IPS-18a (cell line): ENCODE results near the gene FBXO34.

Experiments used
- H3K27ac ChIP-seq: one replicate; pipeline ENCODE4 v1.5.1; 2013; ENCODE audit warnings: low read length
- H3K27me3 ChIP-seq: one replicate; pipeline ENCODE4 v1.6.1; 2013; ENCODE audit warnings: mild to moderate bottlenecking, low read length; ENCODE audit not compliant: control insufficient read depth, insufficient read depth
- H3K36me3 ChIP-seq: one replicate; pipeline ENCODE4 v1.6.1; 2013; ENCODE audit warnings: low read depth, low read length; ENCODE audit not compliant: control insufficient read depth
- H3K4me1 ChIP-seq: one replicate; pipeline ENCODE4 v1.6.1; 2013; ENCODE audit warnings: low read depth, low read length; ENCODE audit not compliant: control insufficient read depth
- H3K4me3 ChIP-seq: one replicate; pipeline ENCODE4 v1.5.1; 2013; ENCODE audit warnings: low read length
- H3K9ac ChIP-seq: one replicate; pipeline ENCODE4 v1.6.1; 2013; ENCODE audit warnings: mild to moderate bottlenecking, low read length, moderate library complexity
- H3K9me3 ChIP-seq: one replicate; pipeline ENCODE4 v1.6.1; 2013; ENCODE audit warnings: low read depth, low read length; ENCODE audit not compliant: control insufficient read depth

FBXO34 gene

GRCh38 chr14:55274146-55274545, 2.9 kb downstream of the FBXO34 start:
- Histone ChIP-seq H3K9me3 (no peaks in the 10 kb centered on the region), H3K9ac (no peak overlapping the region), H3K4me3 (no peak overlapping the region), H3K27ac (no peak overlapping the region), H3K27me3 (peaks cover 8% of the 10 kb centered on the region), H3K36me3 (no peaks in the 10 kb centered on the region), H3K4me1 (peaks cover 14% of the 10 kb centered on the region)

DNA sequence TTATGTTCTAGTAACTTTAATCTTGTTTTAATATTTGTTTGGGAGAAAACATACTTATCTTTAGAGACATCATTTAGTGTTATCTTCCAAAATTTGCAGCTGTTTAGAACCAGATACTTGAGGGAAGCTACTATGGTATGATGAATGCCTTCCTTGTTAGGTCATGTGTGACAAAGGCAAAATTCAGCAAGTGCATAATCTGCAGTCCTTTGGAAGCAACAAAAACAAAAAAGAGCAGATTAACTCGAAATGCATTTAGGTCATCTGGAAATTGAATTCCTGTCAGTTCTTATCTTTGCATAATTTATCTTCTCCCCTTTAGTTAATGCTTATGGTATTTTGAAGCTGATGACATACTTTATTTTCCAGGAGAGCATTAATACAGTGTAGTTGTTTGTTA, 3.5 kb downstream of the FBXO34 start:
- H3K9me3 ChIP-seq, result no peaks in the 10 kb centered on the region
- H3K36me3 ChIP-seq, result no peaks in the 10 kb centered on the region
- H3K4me3 ChIP-seq, result no peak overlapping the region
- H3K4me1 ChIP-seq, result peaks cover 14% of the 10 kb centered on the region
- H3K9ac ChIP-seq, result no peak overlapping the region
- no peak overlapping the region for H3K27ac ChIP-seq
- peaks cover 8% of the 10 kb centered on the region for H3K27me3 ChIP-seq

GRCh38 chr14:55276736-55277135, 5.5 kb downstream of the FBXO34 start:
- no peak overlapping the region for H3K9ac ChIP-seq
- H3K9me3 ChIP-seq, result no peaks in the 10 kb centered on the region

DNA sequence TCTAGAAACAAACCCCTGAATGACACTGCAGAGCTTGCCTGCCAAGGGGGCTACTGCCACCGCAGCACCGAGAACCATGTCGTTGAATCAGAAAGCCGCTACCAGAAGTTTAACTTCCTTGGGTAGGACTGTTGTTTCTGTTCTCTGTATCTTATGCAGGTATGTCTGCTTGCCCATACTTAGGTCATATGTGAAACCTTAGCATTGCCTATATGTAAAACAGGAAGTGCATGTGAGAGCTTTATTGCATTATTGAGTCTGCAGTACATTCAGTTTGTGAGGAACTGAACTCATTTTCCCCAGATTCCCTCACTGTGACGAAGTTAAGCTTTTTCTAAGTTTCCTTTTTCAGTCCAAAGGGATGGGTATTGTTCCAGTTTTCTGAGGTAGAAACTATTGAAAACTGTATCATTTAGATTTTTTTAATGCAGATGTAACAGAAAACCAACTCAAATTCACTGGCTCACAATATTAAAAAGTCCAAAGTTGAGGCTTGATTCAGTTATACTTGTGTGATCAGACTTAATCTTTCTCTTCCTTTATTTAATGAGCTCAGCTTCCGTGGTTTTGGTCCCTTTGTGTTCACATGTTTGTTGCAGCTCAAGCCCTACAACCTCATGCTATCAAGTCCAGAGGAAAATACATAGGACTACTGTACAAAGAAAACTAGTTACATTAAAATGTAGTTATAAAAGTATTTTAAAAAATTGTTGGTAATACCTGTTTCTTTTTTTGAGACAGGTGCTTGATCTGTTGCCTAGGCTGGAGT, 6.9 kb downstream of the FBXO34 start:
- H3K27me3 ChIP-seq, result no peaks in the 10 kb centered on the region
- no peaks in the 10 kb centered on the region for H3K36me3 ChIP-seq
- no peak overlapping the region for H3K4me3 ChIP-seq
- H3K9ac ChIP-seq, result no peak overlapping the region
- H3K27ac ChIP-seq, result no peak overlapping the region
- no peaks in the 10 kb centered on the region for H3K9me3 ChIP-seq
- H3K4me1 ChIP-seq, result no peaks in the 10 kb centered on the region

More at GRCh38 chr14:55276736-55277135, 5.5 kb downstream of the FBXO34 start:
- Histone ChIP-seq H3K4me3 (no peak overlapping the region), H3K36me3 (no peaks in the 10 kb centered on the region), H3K27ac (no peak overlapping the region), H3K4me1 (peaks cover 10% of the 10 kb centered on the region), H3K27me3 (peaks cover 8% of the 10 kb centered on the region)

DNA sequence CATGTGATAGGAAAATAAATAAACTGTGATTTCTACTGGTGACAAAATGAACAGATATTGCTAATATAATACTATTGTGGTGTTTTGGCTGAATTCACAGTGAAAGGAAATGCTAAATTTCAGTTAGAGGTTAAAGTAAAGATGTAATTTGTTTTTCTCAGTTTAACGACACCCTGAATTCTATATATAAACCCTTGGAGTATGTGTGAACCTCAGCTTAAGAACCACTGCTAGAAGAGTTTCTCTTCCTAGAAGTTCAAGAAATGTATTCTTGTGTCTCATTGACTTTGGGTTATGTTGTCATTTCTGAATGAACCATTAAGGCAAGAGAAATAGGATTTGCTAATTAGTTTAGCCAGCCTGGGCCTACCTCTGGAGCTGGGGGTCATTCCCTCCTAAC, 8.2 kb downstream of the FBXO34 start:
- no peak overlapping the region for H3K9ac ChIP-seq
- H3K27ac ChIP-seq, result no peak overlapping the region
- H3K36me3 ChIP-seq, result no peaks in the 10 kb centered on the region
- no peaks in the 10 kb centered on the region for H3K27me3 ChIP-seq
- H3K4me1 ChIP-seq, result no peaks in the 10 kb centered on the region
- no peak overlapping the region for H3K4me3 ChIP-seq
- no peaks in the 10 kb centered on the region for H3K9me3 ChIP-seq

GRCh38 chr14:55281316-55281839, 10.2 kb downstream of the FBXO34 start:
- no peaks in the 10 kb centered on the region for H3K9me3 ChIP-seq
- no peak overlapping the region for H3K4me3 ChIP-seq
- no peak overlapping the region for H3K9ac ChIP-seq
- no peak overlapping the region for H3K27ac ChIP-seq
- H3K36me3 ChIP-seq, result no peaks in the 10 kb centered on the region
- no peaks in the 10 kb centered on the region for H3K4me1 ChIP-seq
- H3K27me3 ChIP-seq, result no peaks in the 10 kb centered on the region

- Histone ChIP-seq H3K4me3 (no peak overlapping the region), H3K27me3 (no peaks in the 10 kb centered on the region), H3K9me3 (no peaks in the 10 kb centered on the region), H3K36me3 (no peaks in the 10 kb centered on the region), H3K9ac (no peak overlapping the region), H3K27ac (no peak overlapping the region), H3K4me1 (no peaks in the 10 kb centered on the region)
Observed at GRCh38 chr14:55285048-55285652, 13.9 kb downstream of the FBXO34 start.

- Histone ChIP-seq H3K9me3 (no peaks in the 10 kb centered on the region), H3K36me3 (no peaks in the 10 kb centered on the region), H3K9ac (no peak overlapping the region), H3K27ac (no peak overlapping the region), H3K4me1 (no peaks in the 10 kb centered on the region), H3K4me3 (no peak overlapping the region), H3K27me3 (no peaks in the 10 kb centered on the region)
Observed at GRCh38 chr14:55288439-55288838, 17.2 kb downstream of the FBXO34 start.

DNA sequence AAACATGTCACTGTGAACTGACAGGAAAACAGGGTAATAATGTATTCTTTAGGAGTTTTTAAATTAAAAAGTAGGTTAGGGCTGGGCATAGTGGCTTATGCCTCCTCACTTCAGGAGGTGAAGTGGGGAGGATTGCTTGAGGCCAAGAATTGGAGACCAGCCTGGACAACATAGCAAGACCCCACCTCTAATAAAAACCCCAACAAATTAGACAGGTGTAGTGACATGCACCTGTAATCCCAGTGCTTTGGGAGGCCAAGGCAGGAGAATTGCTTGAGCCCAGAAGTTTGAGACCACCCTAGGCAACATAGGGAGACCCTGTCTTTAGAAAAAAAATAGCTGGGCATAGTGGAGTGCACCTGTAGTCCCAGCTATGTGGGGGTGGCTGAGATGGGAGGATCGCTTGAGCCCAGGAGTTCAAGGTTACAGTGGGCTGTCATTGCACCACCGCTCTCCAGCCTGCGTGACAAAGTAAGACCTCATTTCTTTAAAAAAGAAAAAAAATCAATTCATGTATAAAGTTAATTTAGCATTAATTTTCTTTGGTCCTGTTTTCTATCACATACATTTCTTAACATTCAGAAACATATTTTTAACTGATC, 20.4 kb downstream of the FBXO34 start:
- H3K27ac ChIP-seq, result no peak overlapping the region
- no peaks in the 10 kb centered on the region for H3K36me3 ChIP-seq
- no peak overlapping the region for H3K9ac ChIP-seq
- no peak overlapping the region for H3K4me3 ChIP-seq
- H3K27me3 ChIP-seq, result no peaks in the 10 kb centered on the region
- no peaks in the 10 kb centered on the region for H3K9me3 ChIP-seq
- no peaks in the 10 kb centered on the region for H3K4me1 ChIP-seq

- Histone ChIP-seq H3K4me1 (no peaks in the 10 kb centered on the region), H3K9ac (no peak overlapping the region), H3K27me3 (no peaks in the 10 kb centered on the region), H3K4me3 (no peak overlapping the region), H3K9me3 (no peaks in the 10 kb centered on the region), H3K27ac (no peak overlapping the region), H3K36me3 (no peaks in the 10 kb centered on the region)
Observed at GRCh38 chr14:55294603-55295002, 23.4 kb downstream of the FBXO34 start.

DNA sequence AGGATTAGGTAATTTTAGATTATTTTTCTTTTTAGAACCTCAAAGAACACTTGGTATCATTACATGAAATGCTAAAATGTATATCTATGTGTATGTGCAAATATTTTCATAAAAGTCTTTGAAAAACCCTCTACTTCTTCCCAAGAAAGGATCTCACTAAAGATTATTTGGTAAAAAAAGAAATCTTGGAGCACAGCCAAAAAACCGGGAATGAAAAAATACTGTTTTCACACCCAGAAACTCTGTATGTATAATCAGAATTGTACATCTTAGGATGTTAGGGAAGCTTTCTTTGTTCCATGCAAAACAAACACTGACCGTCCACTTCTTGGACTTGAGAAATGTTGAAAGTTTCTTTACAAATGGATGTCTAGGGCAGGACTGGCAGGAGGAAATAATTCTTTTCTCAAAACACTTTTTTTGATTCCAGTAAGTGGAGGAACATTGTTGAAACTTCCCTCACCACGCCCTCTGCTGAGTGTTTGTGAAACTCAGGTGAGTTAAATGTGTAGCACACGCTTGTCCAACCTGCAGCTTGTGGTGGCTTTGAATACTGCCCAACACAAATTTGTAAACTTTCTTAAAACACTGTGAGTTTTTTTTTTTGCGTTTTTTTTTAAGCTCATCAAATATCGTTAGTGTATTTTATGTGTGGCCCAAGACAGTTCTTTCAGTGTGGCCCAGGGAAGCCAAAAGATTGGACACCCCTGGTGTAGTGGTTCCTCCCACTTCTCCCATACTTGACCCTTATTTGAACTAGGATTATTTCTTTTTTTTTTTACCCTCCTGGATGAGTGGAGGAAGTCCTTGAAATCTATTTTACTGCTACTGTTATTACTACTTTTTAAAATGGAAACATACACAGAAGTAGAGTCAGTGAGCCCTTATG, 26.6 kb downstream of the FBXO34 start:
- Histone ChIP-seq H3K4me1 (peaks cover 4% of the 10 kb centered on the region), H3K36me3 (no peaks in the 10 kb centered on the region), H3K27ac (no peak overlapping the region), H3K27me3 (no peaks in the 10 kb centered on the region), H3K9ac (no peak overlapping the region), H3K4me3 (no peak overlapping the region), H3K9me3 (no peaks in the 10 kb centered on the region)
